ENCODE data around the gene VCAM1.
"Not testable (repeated sequence)": the region's sequence is repeated elsewhere in the genome, so short reads cannot be mapped to it uniquely, and the experiment has no call there.

The VCAM1 gene

GRCh38 chr1:100719490-100719889, at the start of gene VCAM1:
Gene VCAM1 (plus strand): TSS chr1:100719742. CDS start chr1:100719861, 119 bp downstream.
- peak; percentile 9 for DNase-seq (ENCODE audit: low read depth, low spot score)

- no peak for DNase-seq (ENCODE audit: low read depth, low spot score)
These were observed 49.5 kb upstream of the VCAM1 start for GRCh38 chr1:100670083-100670482.

GRCh38 chr1:100671601-100672000, 47.9 kb upstream of the VCAM1 start:
- DNase-seq (ENCODE audit: low read depth, low spot score) = no peak

GRCh38 chr1:100683448-100684349, 35.8 kb upstream of the VCAM1 start:
- DNase-seq (ENCODE audit: low read depth, low spot score) = no peak

GRCh38 chr1:100699744-100700143, 19.8 kb upstream of the VCAM1 start:
- no peak for DNase-seq (ENCODE audit: low read depth, low spot score)

GRCh38 chr1:100700586-100700985, 19.0 kb upstream of the VCAM1 start:
- no peak for DNase-seq (ENCODE audit: low read depth, low spot score)

GRCh38 chr1:100703052-100703451, 16.5 kb upstream of the VCAM1 start:
- no peak for DNase-seq (ENCODE audit: low read depth, low spot score)

GRCh38 chr1:100703716-100704115, 15.8 kb upstream of the VCAM1 start:
- DNase-seq (ENCODE audit: low read depth, low spot score) = no peak

GRCh38 chr1:100704473-100704872, 15.1 kb upstream of the VCAM1 start:
- DNase-seq (ENCODE audit: low read depth, low spot score) = no peak

- no peak for DNase-seq (ENCODE audit: low read depth, low spot score)
These were observed 13.2 kb upstream of the VCAM1 start for GRCh38 chr1:100706296-100706695.

- no peak for DNase-seq (ENCODE audit: low read depth, low spot score)
These were observed 12.7 kb upstream of the VCAM1 start for GRCh38 chr1:100706856-100707255.

- no peak for DNase-seq (ENCODE audit: low read depth, low spot score)
These were observed 11.0 kb upstream of the VCAM1 start for GRCh38 chr1:100708476-100709062.

- DNase-seq (ENCODE audit: low read depth, low spot score) = no peak
These were observed 8.4 kb upstream of the VCAM1 start for GRCh38 chr1:100710906-100711682.

GRCh38 chr1:100713027-100713426, 6.5 kb upstream of the VCAM1 start:
- not testable (repeated sequence) for DNase-seq (ENCODE audit: low read depth, low spot score)

GRCh38 chr1:100713626-100714025, 5.9 kb upstream of the VCAM1 start:
- no peak for DNase-seq (ENCODE audit: low read depth, low spot score)

- no peak for DNase-seq (ENCODE audit: low read depth, low spot score)
These were observed 4.9 kb upstream of the VCAM1 start for GRCh38 chr1:100714599-100714998.

- no peak for DNase-seq (ENCODE audit: low read depth, low spot score)
These were observed 2.3 kb upstream of the VCAM1 start for GRCh38 chr1:100717218-100717617.

- no peak for DNase-seq (ENCODE audit: low read depth, low spot score)
These were observed 961 bp upstream of the VCAM1 start for GRCh38 chr1:100718581-100718980.

- DNase-seq (ENCODE audit: low read depth, low spot score) = no peak
These were observed 559 bp downstream of the VCAM1 start for GRCh38 chr1:100720101-100720500.

GRCh38 chr1:100720751-100721150, 1.2 kb downstream of the VCAM1 start:
- DNase-seq (ENCODE audit: low read depth, low spot score) = no peak

- DNase-seq (ENCODE audit: low read depth, low spot score) = no peak
These were observed 2.1 kb downstream of the VCAM1 start for GRCh38 chr1:100721526-100722207.

GRCh38 chr1:100722221-100722620, 2.7 kb downstream of the VCAM1 start:
- no peak for DNase-seq (ENCODE audit: low read depth, low spot score)
